GM20000 (cell line): ENCODE results near the gene ISL2.
"Not testable (repeated sequence)": the region's sequence is repeated elsewhere in the genome, so short reads cannot be mapped to it uniquely, and the experiment has no call there.

ENCODE experiments used
- DNase-seq: peaks from one replicate; pipeline ENCODE4 v3.0.0; 2012; ENCODE audit warnings: low spot score
- CTCF ChIP-seq: IDR thresholded peaks from 2 replicates; pipeline ENCODE4 v1.5.1; 2012; ENCODE audit warnings: mild to moderate bottlenecking, control low read depth; ENCODE audit errors: extremely low read depth, missing control alignments

ISL2 gene

GRCh38 chr15:76303909-76304308 lies 32.7 kb upstream of the ISL2 start:
- no peak for TF ChIP-seq CTCF
- no peak for DNase-seq

GRCh38 chr15:76309601-76310330 lies 26.8 kb upstream of the ISL2 start:
- no peak for DNase-seq

GRCh38 chr15:76310475-76311099 lies 26.0 kb upstream of the ISL2 start:
- DNase-seq = peak; percentile 12
- TF ChIP-seq CTCF = no peak

More at GRCh38 chr15:76309601-76310330, 26.8 kb upstream of the ISL2 start:
- no peak for TF ChIP-seq CTCF

GRCh38 chr15:76311100-76311953 lies 25.2 kb upstream of the ISL2 start, which contains the start of gene ETFA:
Gene ETFA (minus strand): TSS chr15:76311469. CDS start chr15:76311388, 81 bp downstream.
- DNase-seq = peak; percentile 97
- TF ChIP-seq CTCF = no peak

GRCh38 chr15:76312540-76313174 lies 23.9 kb upstream of the ISL2 start:
- no peak for TF ChIP-seq CTCF
- no peak for DNase-seq

- DNase-seq = not testable (repeated sequence)
Observed at GRCh38 chr15:76313175-76313567, 23.4 kb upstream of the ISL2 start.

GRCh38 chr15:76313731-76314130 lies 22.8 kb upstream of the ISL2 start:
- no peak for DNase-seq
- TF ChIP-seq CTCF = no peak
